Natural killer cell (primary cell): Measurements from ENCODE around the gene TRIM56. TPM values are rescaled to one million over a fixed set of nuclear protein-coding genes. Genes with fewer than 3 reads are reported as not detected.
"Not testable (repeated sequence)": the region's sequence is repeated elsewhere in the genome, so short reads cannot be mapped to it uniquely, and the experiment has no call there.

Experiments
- ATAC-seq, 3 donors: fragments of 150-1000 bp in 2 of 3; fragments of 200-7000 bp in 1 of 3; cut with Tn5 transposase; 1 replicate in 1 of 3; 2 replicates in 2 of 3; pipeline ENCODE4 v1.10.0; 2021; ENCODE audit warnings: mild to moderate bottlenecking in 2 of 3, moderate library complexity in 2 of 3
- DNase-seq, 2 donors: peaks; one replicate each; pipeline versions ENCODE4 v3.0.0 to v3.0.0-alpha.2; 2013 to 2021; ENCODE audit warnings: mixed read lengths in 1 of 2
- H3K27ac ChIP-seq: one replicate; pipeline ENCODE4 v1.5.1; 2013; ENCODE audit warnings: mild to moderate bottlenecking, low read length
- H3K27me3 ChIP-seq: one replicate; pipeline ENCODE4 v1.6.1; 2013; ENCODE audit warnings: low read length; ENCODE audit not compliant: control insufficient read depth, insufficient read depth
- H3K36me3 ChIP-seq: one replicate; pipeline ENCODE4 v1.6.1; 2013; ENCODE audit warnings: low read length; ENCODE audit not compliant: control insufficient read depth, insufficient read depth
- H3K4me1 ChIP-seq: one replicate; pipeline ENCODE4 v1.6.1; 2013; ENCODE audit warnings: low read length; ENCODE audit not compliant: control insufficient read depth, insufficient read depth
- H3K4me3 ChIP-seq: one replicate; pipeline ENCODE4 v1.5.1; 2013; ENCODE audit warnings: low read length
- H3K9me3 ChIP-seq: one replicate; pipeline ENCODE4 v1.6.1; 2013; ENCODE audit warnings: low read length; ENCODE audit not compliant: control insufficient read depth, insufficient read depth
- H3K27ac Mint-ChIP-seq, 2 donors: one replicate each; pipeline ENCODE4 v1.8.0; 2022; ENCODE audit warnings: mild to moderate bottlenecking in 2 of 2, mixed read lengths in 2 of 2, moderate library complexity in 1 of 2
- H3K27me3 Mint-ChIP-seq, 2 donors: one replicate each; pipeline ENCODE4 v1.8.0; 2022; ENCODE audit warnings: low read depth in 2 of 2, mixed read lengths in 2 of 2
- H3K36me3 Mint-ChIP-seq: one replicate; pipeline ENCODE4 v1.8.0; 2022; ENCODE audit warnings: mixed read lengths
- H3K4me1 Mint-ChIP-seq, 2 donors: one replicate each; pipeline ENCODE4 v1.8.0; 2022; ENCODE audit warnings: mixed read lengths in 2 of 2
- H3K4me3 Mint-ChIP-seq: one replicate; pipeline ENCODE4 v1.8.0; 2022; ENCODE audit warnings: mild to moderate bottlenecking, moderate library complexity, mixed read lengths
- H3K9me3 Mint-ChIP-seq, 2 donors: one replicate each; pipeline ENCODE4 v1.8.0; 2022; ENCODE audit warnings: mixed read lengths in 2 of 2
- WGBS: methylation state at CpG from one replicate; pipeline ENCODE4 v1.1.7; 2013; ENCODE audit warnings: missing lambda C conversion rate; ENCODE audit not compliant: insufficient coverage; 5-methylcytosine and 5-hydroxymethylcytosine counted together
- intact Hi-C: fragments of 100-400 bp; cut with micrococcal nuclease; formaldehyde crosslinking; loops from one replicate; pipeline ENCODE4 v1.14.2; 2022
- total RNA-seq, 4 donors: library from RNA; stranded (reverse); fragments of 120-200 nt in 1 of 4; gene quantifications; one replicate each; pipeline versions ENCODE4 v1.2.3 to v1.2.4, GENCODE V29; 2013 to 2022
- TF ChIP-seq, protein P1 (sequence below): fragments of 200-600 bp; IDR thresholded peaks from one replicate; pipeline ENCODE4 v1.8.0; 2022; ENCODE audit warnings: antibody characterized with exemption

Gene TRIM56
- total RNA-seq, 3 donors from 2014 or later (not counting 1 experiment from before 2014, with no cell fraction given), result 53.6 to 75.8 (median 63.9) TPM

DNA sequence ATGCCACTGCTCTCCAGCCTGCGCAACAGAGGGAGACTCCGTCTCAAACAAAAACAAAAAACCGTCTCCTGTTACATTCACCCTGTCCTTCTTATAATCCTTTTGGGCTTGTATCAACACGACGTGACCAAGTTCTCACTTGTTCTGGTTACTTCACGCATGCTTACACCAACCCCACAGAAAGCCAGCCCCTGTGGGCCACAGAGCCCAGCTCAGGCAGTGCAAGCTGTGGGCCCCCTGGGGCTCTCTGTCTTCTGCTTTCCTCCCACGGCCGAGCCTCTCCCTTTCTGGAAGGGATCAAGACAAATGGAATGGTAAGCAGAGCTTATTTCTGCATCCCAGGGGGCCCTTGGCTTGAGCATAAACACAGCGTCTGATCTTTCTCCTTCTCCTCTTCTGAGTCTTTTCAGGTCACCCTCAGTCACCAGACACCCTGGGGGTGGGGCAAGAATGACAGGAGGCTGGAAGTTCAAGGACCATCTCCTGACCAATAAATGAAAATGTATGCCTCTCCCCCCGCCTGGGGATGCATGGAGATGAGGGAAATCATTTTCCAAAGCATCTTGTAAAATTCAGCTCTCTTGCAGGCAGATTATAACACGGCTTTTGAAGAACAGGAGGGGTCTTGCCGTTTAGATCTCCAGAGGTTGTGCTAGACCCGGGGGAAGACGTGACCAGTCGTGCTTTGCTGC, 19.0 kb upstream of the TRIM56 start:
- H3K27me3 Mint-ChIP-seq, result peaks cover 25 to 39% of the 10 kb centered on the region in 2 donors
- Histone ChIP-seq H3K27me3 (peaks cover under 1% of the 10 kb centered on the region), H3K4me1 (no peaks in the 10 kb centered on the region), H3K36me3 (no peaks in the 10 kb centered on the region), H3K4me3 (no peak overlapping the region), H3K9me3 (no peaks in the 10 kb centered on the region), H3K27ac (no peak overlapping the region)
- whole genome bisulfite sequencing, result 51% methylated on average over 15 of the region's 15 CpGs
- no peak overlapping the region for H3K27ac Mint-ChIP-seq
- no peaks in the 10 kb centered on the region for H3K36me3 Mint-ChIP-seq
- DNase-seq, result no peak
- no peak for ATAC-seq
- H3K4me3 Mint-ChIP-seq, result no peak overlapping the region
- intact Hi-C loops, result no loop called here
- no peaks in the 10 kb centered on the region for H3K9me3 Mint-ChIP-seq
- H3K4me1 Mint-ChIP-seq, result no peaks in the 10 kb centered on the region
- TF ChIP-seq, protein P1, sequence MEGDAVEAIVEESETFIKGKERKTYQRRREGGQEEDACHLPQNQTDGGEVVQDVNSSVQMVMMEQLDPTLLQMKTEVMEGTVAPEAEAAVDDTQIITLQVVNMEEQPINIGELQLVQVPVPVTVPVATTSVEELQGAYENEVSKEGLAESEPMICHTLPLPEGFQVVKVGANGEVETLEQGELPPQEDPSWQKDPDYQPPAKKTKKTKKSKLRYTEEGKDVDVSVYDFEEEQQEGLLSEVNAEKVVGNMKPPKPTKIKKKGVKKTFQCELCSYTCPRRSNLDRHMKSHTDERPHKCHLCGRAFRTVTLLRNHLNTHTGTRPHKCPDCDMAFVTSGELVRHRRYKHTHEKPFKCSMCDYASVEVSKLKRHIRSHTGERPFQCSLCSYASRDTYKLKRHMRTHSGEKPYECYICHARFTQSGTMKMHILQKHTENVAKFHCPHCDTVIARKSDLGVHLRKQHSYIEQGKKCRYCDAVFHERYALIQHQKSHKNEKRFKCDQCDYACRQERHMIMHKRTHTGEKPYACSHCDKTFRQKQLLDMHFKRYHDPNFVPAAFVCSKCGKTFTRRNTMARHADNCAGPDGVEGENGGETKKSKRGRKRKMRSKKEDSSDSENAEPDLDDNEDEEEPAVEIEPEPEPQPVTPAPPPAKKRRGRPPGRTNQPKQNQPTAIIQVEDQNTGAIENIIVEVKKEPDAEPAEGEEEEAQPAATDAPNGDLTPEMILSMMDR, result no peak

DNA sequence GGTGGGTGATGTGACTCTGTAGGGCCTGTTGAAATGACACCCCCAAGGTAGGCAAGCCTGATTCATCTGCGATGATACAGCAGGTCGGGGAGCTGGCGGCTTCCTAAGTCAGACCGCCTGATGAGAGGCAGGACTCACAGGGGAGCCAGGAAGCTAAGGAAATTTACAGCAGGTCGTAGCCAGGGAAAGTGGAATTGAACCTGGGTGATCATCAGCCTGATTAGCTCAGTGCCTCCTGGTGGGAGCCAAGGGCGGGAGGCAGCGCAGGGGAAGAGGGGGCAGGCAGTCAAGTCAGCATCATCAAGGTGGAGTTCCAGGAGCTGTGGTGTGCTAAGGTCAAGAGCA, 18.5 kb upstream of the TRIM56 start:
- WGBS, result 70% methylated on average over 7 of the region's 7 CpGs
- H3K9me3 ChIP-seq, result no peaks in the 10 kb centered on the region
- intact Hi-C loops, result no loop called here
- H3K27ac ChIP-seq, result no peak overlapping the region
- H3K27ac Mint-ChIP-seq, result no peak overlapping the region
- no peaks in the 10 kb centered on the region for H3K36me3 ChIP-seq
- no peak overlapping the region for H3K4me3 ChIP-seq
- peaks cover 23 to 34% of the 10 kb centered on the region in 2 donors for H3K27me3 Mint-ChIP-seq
- H3K27me3 ChIP-seq, result no peaks in the 10 kb centered on the region
- no peak overlapping the region for H3K4me3 Mint-ChIP-seq
- H3K4me1 Mint-ChIP-seq, result no peaks in the 10 kb centered on the region
- H3K4me1 ChIP-seq, result no peaks in the 10 kb centered on the region
- TF ChIP-seq, protein P1, result no peak
- no peak for ATAC-seq
- H3K36me3 Mint-ChIP-seq, result no peaks in the 10 kb centered on the region
- no peak for DNase-seq
- no peaks in the 10 kb centered on the region for H3K9me3 Mint-ChIP-seq

GRCh38 chr7:101068401-101068800, 16.9 kb upstream of the TRIM56 start:
- no peak overlapping the region for H3K27ac Mint-ChIP-seq
- H3K27me3 Mint-ChIP-seq, result peaks cover 26% of the 10 kb centered on the region in 2 donors
- Histone ChIP-seq H3K4me1 (no peaks in the 10 kb centered on the region), H3K27me3 (no peaks in the 10 kb centered on the region), H3K27ac (no peak overlapping the region), H3K9me3 (no peaks in the 10 kb centered on the region), H3K4me3 (no peak overlapping the region), H3K36me3 (no peaks in the 10 kb centered on the region)
- H3K4me1 Mint-ChIP-seq, result no peaks in the 10 kb centered on the region
- no peak overlapping the region for H3K4me3 Mint-ChIP-seq
- 88% methylated on average over 10 of the region's 10 CpGs for WGBS
- TF ChIP-seq, protein P1, result no peak
- H3K9me3 Mint-ChIP-seq, result no peaks in the 10 kb centered on the region
- intact Hi-C loops, result no loop called here
- no peaks in the 10 kb centered on the region for H3K36me3 Mint-ChIP-seq
- ATAC-seq, result no peak
- DNase-seq, result no peak

GRCh38 chr7:101071362-101072104, 13.7 kb upstream of the TRIM56 start:
- H3K27me3 ChIP-seq, H3K27ac ChIP-seq, H3K9me3 ChIP-seq, H3K4me1 Mint-ChIP-seq, H3K9me3 Mint-ChIP-seq, H3K4me1 ChIP-seq, intact Hi-C loops, H3K4me3 Mint-ChIP-seq, H3K27ac Mint-ChIP-seq, H3K4me3 ChIP-seq, ATAC-seq, H3K36me3 Mint-ChIP-seq, H3K36me3 ChIP-seq, DNase-seq: not testable (repeated sequence)
- H3K27me3 Mint-ChIP-seq, result peaks cover 5 to 16% of the 10 kb centered on the region in 2 donors
- WGBS, result 81% methylated on average over 12 of the region's 14 CpGs
